ENCODE data around the gene SH3RF3. TPM values are rescaled to one million over a fixed set of nuclear protein-coding genes. Genes with fewer than 3 reads are reported as not detected.

SH3RF3 gene
- total and polyA plus RNA-seq, 10 of the 15 experiments (the other 5 are each of a cell fraction or from before 2014, with no cell fraction given): 0.08 to 8.8 (median 2.3) TPM

GRCh38 chr2:109218087-109218791 is 89.2 kb downstream of the SH3RF3 start:
- ATAC-seq: peak; percentile 65
- peak overlapping the region; percentile 21 for H3K4me2 ChIP-seq (ENCODE audit: control insufficient read depth, insufficient read depth)
- BruUV-seq (replicated peaks): no TSS peak
- H3K36me3 ChIP-seq (ENCODE audit: control insufficient read depth in 2 of 2, insufficient read depth in 2 of 2, low read length in 1 of 2): no peaks in the 10 kb centered on the region; a peak in 1 of 4 replicates
- peaks cover 37% of the 10 kb centered on the region for H3K4me1 ChIP-seq (ENCODE audit: control insufficient read depth, insufficient read depth, low read length)
- no peaks in the 10 kb centered on the region for H3K27me3 ChIP-seq (replicated peaks in 1 of 2; ENCODE audit: control insufficient read depth in 2 of 2, insufficient read depth in 2 of 2, low read length in 1 of 2)
- no peaks in the 10 kb centered on the region for H4K20me1 ChIP-seq (ENCODE audit: control insufficient read depth, insufficient read depth)
- in situ Hi-C loops (cut with MboI) (no loop called here), intact Hi-C loops (cut with micrococcal nuclease; ENCODE audit: unreplicated experiment) (loop anchor here (1.0 to 10.0 kb wide), 3 partner anchors 36 to 117 kb away; partner anchors contain the start of gene SH3RF3)
- peak overlapping the region; percentile 68 for H3K27ac ChIP-seq (ENCODE audit: control insufficient read depth, insufficient read depth)
- FAIRE-seq: peak; percentile 98
- H3K9me3 ChIP-seq (replicated peaks; ENCODE audit: control insufficient read depth, insufficient read depth, low read length): no peaks in the 10 kb centered on the region
- ChIA-PET SMC1A (ENCODE audit: uncharacterized antibody, unreplicated experiment) (interaction anchor here (0.6 to 5.8 kb wide), 13 partner anchors 8 to 296 kb away, joined by 3 to 48 read pairs (median 8); no protein-coding TSS in a partner anchor), CTCF (interaction anchor here (1.1 to 2.3 kb wide), 12 partner anchors 9 to 328 kb away, joined by 3 to 11 read pairs (median 4); no protein-coding TSS in a partner anchor), POLR2A (interaction anchor here (1.1 to 1.9 kb wide), 5 partner anchors 9 to 85 kb away, joined by 3 to 8 read pairs (median 5); no protein-coding TSS in a partner anchor), RAD21 (ENCODE audit: unreplicated experiment) (interaction anchor here (1.0 to 2.0 kb wide), 20 partner anchors 8 to 296 kb away, joined by 3 to 25 read pairs (median 4); partner anchors contain the start of gene SH3RF3)
- no peak overlapping the region for H2AFZ ChIP-seq (ENCODE audit: control insufficient read depth, low read depth, low read length)
- H3K9ac ChIP-seq (ENCODE audit: control insufficient read depth, insufficient read depth, low read length): no peak overlapping the region; the same call in 1 of the 2 replicates
- H3K79me2 ChIP-seq (ENCODE audit: control insufficient read depth, insufficient read depth, low read length): no peaks in the 10 kb centered on the region
- peak; percentile 81 for DNase-seq (ENCODE audit: low read depth, low spot score)
- WGBS (ENCODE audit: insufficient coverage, insufficient replicate concordance, low lambda C conversion rate, missing lambda C conversion rate): 2% methylated on average over 6 of the region's 6 CpGs
- no peak overlapping the region for H3K4me3 ChIP-seq
- TF ChIP-seq NFXL1 (IDR thresholded peaks at IDR 0.05; ENCODE audit: borderline replicate concordance): no peak
- TF ChIP-seq JUNB (IDR thresholded peaks at IDR 0.05): no peak
- TF ChIP-seq ZBED1 (IDR thresholded peaks at IDR 0.05; ENCODE audit: borderline replicate concordance): no peak
- no peak for TF ChIP-seq SUZ12 (IDR thresholded peaks at IDR 0.05; ENCODE audit: unreplicated experiment)
- no peak for TF ChIP-seq FOS (IDR thresholded peaks at IDR 0.05; ENCODE audit: borderline replicate concordance, extremely low read depth, insufficient read length)
- TF ChIP-seq NR2C2 (IDR thresholded peaks at IDR 0.05; ENCODE audit: borderline replicate concordance, control insufficient read depth, insufficient read length, low read depth): no peak
- TF ChIP-seq MYC (IDR thresholded peaks at IDR 0.05; ENCODE audit: insufficient read depth, insufficient read length, insufficient replicate concordance, low read length, severe bottlenecking): no peak
- no peak for TF ChIP-seq BMI1 (IDR thresholded peaks at IDR 0.05; ENCODE audit: borderline replicate concordance)
- TF ChIP-seq SIN3A (IDR thresholded peaks at IDR 0.05; ENCODE audit: low read depth, low read length): no peak
- no peak for TF ChIP-seq WRNIP1 (IDR thresholded peaks at IDR 0.05; ENCODE audit: borderline replicate concordance, low read depth, low read length)
- 0 out of 2 replicates have a peak, but pooled peaks have one; percentile 55 for TF ChIP-seq NBN (IDR thresholded peaks at IDR 0.05)
- TF ChIP-seq CEBPZ (IDR thresholded peaks at IDR 0.05; ENCODE audit: low read depth, low read length): no peak
- no peak for TF ChIP-seq SUPT20H (IDR thresholded peaks at IDR 0.05; ENCODE audit: borderline replicate concordance, control insufficient read depth, low read depth, low read length)
- no peak for TF ChIP-seq ASH2L (IDR thresholded peaks at IDR 0.05; ENCODE audit: borderline replicate concordance, low read depth)
- no peak for TF ChIP-seq PAX8 (IDR thresholded peaks at IDR 0.05)
- TF ChIP-seq BACH1 (IDR thresholded peaks at IDR 0.05; ENCODE audit: borderline replicate concordance): no peak
- TF ChIP-seq YY1 (IDR thresholded peaks at IDR 0.05; ENCODE audit: low read depth, low read length): no peak

All from GM12878 (cell line).